G401.6 (cell line): Measurements from ENCODE around the gene ZFP69.
"Not testable (repeated sequence)": the region's sequence is repeated elsewhere in the genome, so short reads cannot be mapped to it uniquely, and the experiment has no call there.

Source experiments
- FAIRE-seq: peaks from 2 replicates; lab custom pipeline; 2012; peaks lifted over from hg19 to GRCh38; lab: Jason Lieb, UNC

Gene ZFP69

DNA sequence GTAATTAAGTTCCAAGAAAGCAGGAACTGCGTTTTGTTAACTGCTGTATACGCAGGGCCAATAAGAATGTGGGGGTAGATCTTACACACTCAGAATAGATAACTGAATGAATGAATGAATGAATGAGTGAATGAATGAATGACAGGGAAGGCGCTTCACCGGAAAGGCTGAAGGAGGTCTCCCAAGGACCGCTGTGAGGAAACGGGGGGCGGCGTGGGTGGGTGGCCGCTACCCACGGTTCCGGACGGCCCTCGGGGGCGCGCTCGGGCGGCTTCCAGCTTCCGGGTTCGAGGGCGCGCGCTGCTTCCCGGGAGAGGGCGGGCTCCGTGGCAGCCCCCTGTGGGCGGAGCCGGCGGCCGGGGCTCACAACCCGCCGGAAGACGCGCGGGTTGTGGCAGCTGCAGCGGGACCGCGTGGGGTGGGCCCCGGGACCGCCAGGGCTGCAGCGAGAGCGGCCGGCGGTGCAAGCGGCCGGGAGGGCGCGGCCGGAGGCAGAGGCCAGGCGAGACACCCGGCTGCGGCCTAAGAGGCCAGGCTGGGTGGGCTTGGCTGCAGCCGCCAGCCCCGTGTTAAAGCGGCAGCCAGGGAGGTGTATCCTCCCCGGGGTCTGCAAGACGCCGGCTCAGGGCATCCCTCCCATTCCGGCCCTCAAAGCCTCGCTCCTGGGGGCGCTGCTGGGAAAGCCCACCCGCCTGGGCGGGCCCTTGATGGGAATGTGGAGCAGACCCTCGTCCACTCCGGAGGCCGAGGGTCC, at the start of gene ZFP69:
Gene ZFP69, plus strand, starts transcription at position 367 of the 754 bp plus-strand sequence. CDS start 2,072 bp downstream, outside the sequence.
- no peak for FAIRE-seq

DNA sequence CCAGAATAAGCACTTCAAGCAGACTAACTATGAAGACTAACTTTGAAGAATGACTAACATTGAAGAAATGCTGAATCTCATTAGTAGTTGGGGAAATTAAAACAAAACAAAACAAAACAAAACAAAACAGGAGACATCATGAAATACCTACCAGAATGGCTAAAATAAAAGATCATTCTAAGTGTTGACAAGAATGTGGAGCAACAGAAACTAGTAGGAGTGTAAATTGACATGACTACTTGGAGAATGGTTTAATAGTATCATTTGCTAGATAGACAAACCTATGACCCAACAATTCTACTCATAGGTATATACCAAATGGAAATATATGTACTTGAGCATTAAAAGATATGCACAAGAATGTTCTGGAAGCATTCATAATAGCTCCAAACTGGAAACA, 45.7 kb upstream of the ZFP69 start:
- FAIRE-seq = no peak

DNA sequence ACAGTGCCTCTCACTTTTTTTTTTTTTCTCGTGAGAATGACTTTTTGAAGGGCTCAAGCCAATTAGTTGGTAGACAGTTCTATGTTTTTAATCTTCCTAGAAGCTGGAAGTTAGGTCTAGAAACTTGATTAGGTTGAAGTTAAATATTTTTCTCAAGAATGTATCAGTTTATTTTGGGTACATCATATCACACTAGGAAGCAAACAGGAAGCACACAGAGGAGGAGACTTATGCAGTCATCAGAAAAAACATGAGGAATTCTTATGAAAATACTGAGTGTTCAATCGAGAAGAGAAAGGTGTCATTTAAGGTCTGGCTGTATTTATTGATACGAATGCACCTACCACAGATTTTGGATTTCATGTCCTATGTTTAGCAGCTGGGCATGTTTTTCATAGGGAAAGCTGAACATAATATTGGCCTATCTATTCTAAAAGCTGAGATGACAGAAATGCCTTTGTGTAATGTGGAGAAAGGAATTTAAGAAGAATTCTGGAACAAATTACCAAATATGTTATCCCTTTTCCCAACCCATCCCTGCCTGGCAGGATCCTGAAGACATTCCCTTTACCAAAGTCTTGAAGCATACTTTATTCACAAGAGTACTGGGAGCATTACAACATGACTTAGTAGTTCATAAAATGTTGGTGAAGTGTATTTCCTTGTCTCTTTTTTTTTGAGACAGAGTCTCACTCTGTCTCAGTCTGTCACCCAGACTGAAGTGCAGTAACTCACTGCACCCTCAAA, 44.3 kb upstream of the ZFP69 start:
- no peak for FAIRE-seq

DNA sequence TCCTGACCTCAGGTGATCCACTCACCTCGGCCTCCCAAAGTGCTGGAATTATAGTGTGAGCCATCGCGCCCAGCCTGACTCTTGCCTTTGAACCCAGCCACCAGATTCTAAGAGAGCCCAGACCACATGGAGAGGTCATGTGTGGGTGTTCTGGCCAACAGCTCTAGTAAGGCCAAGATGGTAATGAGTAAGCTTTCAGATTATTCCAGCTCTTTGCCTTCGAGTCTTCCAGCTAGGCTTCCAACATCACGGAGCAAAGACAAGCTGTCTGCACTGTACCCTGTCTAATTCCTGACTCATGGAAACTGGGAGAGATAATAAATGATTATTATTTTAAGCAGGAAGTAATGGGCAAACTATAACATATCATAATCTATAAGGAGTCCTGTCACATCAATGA, 41.6 kb upstream of the ZFP69 start:
- no peak for FAIRE-seq

DNA sequence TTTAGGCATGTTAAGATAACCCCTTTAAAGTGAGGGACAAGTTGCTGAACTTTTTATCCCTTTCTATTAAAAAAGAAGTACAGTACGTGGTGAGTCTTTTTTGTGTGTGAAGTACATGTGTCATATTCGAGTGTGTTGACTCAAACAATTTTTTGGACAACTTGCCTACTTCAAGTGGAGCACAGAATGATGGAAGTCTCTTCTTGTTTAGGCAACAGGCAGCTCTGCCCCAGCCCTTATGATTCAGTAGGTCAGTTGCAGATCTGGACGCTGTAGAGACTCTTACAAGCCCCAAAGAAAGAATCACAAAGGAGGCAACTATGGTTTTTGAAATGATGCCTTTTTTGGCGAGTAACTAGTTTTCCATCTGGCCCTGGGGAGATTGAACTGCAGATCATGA, 41.2 kb upstream of the ZFP69 start:
- FAIRE-seq = no peak

DNA sequence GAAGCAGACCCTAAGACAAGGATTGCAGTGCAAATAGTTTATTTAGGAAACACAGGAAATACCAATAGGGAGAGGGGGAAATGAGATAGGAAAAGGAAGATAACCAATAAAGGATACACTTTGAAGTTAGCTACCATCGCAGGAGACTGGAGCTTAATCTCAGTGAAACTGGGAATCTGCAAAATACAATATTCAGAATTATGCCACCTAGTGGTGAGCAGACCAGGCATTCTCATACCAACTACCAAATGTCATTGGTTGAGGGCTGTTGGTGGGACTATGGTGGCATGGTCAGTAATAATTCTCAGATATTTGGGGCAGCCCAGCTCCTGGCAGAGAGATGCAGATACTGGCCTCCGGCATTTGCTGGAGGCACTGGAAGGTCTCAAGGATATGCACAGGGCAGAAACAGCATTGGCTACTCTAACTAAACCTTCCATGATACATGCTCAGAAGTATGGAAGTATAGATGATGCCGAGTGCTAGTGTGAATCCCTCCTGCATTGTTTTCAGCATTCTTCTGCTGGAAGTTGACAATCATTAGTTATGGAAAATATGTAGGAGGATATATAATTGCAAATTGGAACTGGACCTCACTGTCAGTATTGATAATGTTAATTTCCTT, 38.6 kb upstream of the ZFP69 start:
- no peak for FAIRE-seq

DNA sequence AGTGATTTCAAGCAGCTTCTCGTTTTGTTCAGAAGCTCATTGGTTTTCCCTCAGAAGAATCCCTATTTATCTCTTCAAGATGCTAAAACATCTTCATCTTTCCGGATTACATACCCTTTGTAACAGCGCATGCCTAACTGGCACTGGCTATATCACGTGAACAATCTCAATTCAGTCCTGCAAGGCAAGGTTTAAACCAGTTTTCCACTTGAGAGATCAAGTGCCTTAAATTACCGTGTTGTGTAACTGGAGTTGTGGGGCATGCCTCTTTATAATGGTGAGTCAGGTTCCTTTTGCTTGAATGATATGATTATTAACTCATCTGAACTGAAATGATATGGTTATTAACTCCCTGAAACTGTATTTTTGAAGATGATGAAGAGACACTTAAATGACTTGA, 37.8 kb upstream of the ZFP69 start:
- FAIRE-seq = no peak

DNA sequence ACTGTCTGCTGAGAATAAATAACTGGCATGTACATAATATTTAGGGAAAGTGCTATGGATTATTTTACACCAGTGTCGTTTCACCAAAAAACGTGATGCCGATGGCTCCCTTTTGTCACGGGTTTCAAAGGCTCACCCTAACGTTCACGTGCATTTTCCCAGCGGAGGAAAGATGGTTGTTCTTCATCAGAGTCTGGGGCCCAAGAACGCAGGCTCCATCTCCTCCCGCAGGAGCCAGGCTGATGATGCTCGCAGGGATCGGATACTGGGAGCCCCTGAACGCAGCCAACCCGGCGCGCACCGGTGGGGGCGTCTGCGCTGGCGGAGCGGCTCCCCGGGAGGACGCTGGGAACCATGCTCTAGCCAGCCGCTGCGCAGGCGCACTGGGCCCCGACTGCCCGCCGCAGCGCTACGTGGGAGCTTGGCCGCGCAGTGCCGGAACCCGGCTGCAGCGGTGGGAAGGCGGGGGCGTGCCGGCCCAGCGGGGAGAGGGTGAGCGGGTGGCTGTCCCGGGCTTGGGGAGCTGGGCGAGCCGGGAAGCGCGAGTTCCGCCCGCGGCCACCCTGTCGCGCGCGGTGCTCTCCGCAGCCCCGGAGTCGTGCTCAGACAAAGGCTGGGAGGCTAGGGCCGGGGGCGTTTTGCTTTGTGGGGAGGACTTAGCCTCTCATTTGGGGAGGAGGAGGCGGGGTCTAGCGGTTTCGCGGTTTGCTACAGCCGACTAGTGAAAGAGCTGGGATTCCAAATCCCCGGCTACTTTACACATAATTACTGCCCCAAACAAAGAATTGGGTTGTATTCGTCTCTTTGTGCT, 27.2 kb upstream of the ZFP69 start, which contains the start of gene ZFP69B:
Gene ZFP69B, plus strand, starts transcription at position 793 of the 811 bp plus-strand sequence. CDS start 486 bp downstream, outside the sequence.
- FAIRE-seq = no peak

DNA sequence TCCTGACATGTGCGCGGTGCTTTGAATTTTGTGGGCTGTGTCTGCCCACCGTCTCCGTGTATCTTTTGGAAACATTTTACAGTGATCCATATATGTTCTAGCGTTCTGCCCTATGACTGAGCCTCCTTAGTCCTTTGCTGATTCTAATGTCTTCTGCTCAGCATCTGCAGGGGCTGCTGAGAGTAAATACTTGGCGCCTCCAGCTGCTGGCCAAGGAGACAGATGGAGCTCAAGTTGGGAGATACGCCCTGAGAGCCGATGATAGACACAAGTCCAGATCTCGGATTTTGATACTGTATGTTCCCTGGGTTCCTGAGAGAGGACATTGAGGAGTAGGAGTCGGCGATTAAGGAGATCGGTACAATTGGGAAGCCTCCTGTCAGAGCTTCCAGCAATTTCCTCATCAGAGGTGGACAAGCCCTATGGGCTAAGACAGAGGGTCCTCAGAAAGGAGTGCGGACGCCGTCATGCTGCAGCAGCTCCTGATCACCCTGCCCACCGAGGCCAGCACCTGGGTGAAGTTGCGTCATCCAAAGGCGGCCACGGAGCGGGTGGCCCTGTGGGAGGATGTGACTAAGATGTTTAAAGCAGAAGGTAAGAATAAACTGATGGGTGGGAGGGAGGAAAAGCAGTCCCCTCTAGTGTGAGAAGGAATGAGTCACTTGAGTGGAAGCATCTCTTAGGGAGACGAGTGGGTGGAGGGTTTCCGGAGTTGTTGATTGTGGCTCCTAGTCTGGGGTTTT, 26.4 kb upstream of the ZFP69 start:
- no peak for FAIRE-seq

DNA sequence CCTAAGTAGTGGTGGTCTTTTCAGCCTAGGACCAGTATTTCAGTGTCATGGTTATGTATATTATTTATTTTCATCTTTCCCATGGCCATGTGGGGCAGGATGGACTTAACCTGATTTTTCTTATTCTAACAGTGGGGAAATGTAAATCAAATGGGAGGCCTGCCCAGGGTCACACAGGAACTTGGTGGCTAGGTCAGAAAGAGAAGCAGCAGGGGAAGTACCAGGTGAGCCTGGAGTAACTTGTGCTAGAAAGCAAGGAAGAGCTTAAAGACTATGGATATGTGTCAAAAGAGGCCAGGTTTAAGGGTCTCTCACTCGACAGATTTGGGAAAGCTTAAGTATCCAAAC, 25.9 kb upstream of the ZFP69 start:
- FAIRE-seq = no peak

DNA sequence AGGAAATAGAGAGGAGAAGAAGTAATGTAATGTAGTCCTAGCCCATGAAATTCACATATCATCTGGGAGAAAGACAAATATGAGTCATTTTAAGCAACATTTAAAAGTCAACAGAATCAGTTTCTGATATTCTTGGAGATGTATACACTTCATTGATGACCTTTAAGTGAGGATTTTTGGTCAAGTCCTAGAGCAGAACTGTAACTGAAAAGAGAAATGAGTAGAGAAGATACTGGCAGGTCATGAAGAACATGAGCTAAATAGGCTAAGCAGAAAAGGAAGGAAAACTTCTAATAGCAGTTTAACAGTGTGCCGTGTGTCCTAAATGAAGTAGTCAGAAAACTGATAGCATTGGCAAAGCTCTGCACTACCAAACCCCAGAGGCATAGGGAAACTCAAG, 22.2 kb upstream of the ZFP69 start:
- no peak for FAIRE-seq

DNA sequence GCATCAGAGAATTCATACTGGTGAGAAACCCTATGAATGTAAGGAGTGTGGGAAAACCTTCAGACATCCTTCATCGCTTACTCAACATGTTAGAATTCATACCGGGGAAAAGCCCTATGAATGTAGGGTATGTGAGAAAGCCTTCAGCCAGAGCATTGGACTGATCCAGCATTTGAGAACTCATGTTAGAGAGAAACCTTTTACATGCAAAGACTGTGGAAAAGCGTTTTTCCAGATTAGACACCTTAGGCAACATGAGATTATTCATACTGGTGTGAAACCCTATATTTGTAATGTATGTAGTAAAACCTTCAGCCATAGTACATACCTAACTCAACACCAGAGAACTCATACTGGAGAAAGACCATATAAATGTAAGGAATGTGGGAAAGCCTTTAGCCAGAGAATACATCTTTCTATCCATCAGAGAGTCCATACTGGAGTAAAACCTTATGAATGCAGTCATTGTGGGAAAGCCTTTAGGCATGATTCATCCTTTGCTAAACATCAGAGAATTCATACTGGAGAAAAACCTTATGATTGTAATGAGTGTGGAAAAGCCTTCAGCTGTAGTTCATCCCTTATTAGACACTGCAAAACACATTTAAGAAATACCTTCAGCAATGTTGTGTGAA, 14.0 kb upstream of the ZFP69 start:
- FAIRE-seq = no peak

DNA sequence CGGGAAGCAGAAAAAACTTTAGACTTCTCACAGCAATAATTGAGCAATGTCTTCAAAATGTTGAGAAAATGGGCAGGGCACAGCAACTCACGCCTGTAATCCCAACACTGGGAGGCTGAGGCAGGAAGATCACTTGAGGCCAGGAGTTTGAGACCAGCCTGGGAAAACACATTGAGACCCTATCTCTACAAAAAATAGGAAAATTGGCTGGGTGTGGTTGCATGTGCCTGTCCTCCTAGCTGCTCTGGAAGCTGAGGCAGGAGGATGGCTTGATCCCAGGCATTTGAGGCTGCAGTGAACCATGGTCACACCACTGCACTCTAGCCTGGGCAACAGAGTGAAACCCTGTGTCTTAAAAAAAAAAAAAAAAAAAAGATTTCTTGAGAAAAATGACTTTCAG, 7.8 kb upstream of the ZFP69 start:
- FAIRE-seq = no peak

DNA sequence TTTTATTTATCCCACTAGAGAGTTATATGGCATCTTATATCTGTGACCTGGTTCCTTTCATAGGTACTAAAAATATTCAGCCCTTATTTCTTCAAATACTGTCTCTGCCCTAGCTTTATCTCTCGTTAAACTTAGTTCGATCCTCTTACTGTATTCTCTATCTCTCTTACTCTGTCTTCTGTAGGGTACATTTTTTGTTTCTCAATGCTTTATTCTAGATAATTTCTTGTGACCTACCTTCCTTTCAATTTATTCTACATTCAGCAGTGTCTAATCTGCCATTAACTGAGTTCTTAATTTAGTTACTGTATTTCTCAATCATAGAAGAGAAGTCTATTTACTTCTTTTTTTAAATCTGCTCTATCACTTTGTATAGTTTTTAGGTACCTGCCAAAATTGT, 1.8 kb upstream of the ZFP69 start:
- FAIRE-seq = no peak

DNA sequence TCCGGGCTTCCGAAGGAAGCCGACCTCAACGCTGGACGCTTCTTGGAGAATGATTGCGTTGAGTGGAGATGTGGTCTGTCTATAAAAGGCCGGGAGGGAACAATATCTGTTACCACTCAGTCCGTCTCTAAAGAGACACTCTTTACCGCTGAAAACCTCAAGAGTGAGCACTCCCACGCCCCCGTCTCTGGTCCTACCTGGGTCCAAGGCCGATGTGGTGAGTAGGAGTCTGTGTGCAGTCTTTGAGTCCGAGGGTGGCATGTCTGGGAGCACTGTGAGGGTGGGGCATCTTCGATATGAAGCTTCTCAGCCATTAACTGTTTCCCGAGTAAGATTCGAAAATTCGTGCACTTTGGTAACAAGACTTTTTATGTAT, 576 bp downstream of the ZFP69 start:
- no peak for FAIRE-seq

DNA sequence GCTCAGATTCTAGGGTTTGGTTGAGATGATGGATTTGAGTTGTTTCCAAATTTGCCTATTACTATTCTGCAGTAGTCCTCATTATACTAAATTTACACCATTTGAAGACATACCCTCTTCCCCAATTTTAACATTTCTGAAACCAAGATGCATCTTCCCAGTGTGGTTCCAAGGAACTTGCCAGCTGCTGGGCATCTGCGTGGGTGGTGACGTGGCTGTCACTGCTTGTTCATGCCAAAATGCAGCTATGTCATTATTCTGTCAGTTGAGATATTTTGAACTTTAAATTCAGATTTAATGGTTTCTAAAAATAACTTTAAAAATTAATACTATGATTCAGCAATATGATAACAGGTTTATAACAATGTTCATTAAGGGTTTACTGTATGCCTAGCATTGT, 1.2 kb downstream of the ZFP69 start:
- FAIRE-seq = no peak

DNA sequence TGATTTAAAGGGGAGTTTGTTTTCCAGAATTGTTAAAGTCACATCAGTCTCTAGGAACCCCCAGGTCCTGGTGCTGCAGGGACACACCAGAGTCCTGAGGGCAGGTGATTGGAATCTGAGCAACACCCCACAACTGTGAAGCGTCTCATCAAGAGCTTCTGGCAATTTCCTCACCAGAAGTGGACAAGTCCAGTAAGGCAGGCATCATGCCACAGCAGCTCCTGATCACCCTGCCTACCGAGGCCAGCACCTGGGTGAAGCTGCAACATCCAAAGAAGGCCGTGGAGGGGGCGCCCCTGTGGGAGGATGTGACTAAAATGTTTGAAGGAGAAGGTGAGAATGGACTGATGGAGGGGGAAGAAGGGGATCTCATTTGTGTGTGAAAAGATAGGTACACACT, 2.1 kb downstream of the ZFP69 start:
- FAIRE-seq = no peak

DNA sequence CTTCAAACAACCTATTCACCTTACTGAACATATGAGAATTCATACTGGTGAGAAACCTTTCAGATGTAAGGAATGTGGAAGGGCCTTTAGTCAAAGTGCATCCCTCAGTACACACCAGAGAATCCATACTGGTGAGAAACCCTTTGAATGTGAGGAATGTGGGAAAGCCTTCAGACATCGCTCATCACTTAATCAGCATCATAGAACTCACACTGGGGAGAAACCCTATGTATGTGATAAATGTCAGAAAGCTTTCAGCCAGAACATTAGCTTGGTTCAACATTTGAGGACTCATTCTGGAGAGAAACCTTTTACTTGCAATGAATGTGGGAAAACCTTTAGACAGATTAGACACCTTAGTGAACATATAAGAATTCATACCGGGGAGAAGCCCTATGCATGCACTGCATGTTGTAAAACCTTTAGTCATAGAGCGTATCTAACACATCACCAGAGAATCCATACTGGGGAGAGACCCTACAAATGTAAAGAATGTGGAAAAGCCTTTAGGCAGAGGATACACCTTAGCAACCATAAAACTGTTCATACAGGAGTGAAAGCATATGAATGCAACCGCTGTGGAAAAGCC, 18.3 kb downstream of the ZFP69 start:
- no peak for FAIRE-seq

DNA sequence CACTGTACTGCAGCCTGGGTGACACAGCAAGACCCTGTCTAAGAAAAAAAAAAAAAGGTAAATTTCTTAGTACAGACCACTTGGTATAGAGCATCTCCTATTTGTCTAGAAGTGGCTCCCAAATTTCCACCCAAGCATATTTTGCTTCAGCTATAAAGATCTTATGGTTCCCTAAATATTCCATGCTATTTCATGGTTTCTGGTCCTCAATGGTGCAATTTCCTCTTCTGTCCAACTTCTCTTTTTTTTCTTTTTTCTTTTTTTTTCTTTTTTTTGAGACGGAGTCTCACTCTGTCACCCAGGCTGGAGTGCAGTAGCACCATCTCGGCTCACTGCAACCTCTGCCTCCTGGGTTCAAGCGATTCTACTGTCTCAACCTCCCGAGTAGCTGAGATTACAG, 25.6 kb downstream of the ZFP69 start:
- FAIRE-seq = not testable (repeated sequence)

DNA sequence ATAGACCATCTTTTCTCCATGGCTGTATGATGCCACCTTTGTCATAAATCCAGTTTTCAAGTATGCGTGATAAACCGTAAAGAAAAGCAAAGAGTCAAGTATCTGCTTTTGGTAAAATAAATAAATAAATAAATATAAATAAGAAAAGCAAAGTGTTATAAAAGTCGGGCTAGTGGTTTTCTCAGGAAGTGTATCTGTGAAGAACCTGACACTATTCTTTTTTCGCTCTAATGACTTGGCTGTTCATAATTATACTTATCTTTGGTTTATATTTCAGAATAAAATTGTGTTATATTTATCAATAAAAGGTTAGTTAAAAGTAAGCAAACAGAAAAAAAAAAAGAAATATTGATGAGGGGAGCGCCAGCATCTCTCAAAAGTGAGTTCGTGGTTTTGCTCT, 30.9 kb downstream of the ZFP69 start:
- FAIRE-seq = no peak
